ENCODE measurements around the gene VEZF1.

The VEZF1 gene

DNA sequence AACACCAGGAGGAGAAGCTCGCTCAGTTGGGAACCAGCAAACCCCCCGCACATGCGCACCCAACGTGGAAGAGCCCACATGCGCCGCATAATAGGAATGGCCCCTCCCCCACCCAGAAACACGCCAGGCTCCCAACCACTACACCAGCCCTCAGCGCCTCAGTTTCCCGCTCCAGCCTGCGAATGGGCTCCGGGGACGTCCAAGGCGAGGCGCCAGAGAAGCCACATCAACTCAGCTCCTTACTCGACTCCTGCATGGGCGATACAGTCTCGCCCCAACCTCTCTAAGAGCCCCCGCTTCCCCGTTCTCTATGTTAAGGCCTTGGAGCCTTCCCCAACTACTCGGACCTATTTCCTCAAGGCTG lies 18.5 kb upstream of the VEZF1 start:
- Histone ChIP-seq H3K27ac (ENCODE audit: low read length) (peak overlapping the region; percentile 98), H3K4me3 (ENCODE audit: low read depth in 1 of 2, low read length in 2 of 2) (peak overlapping the region; percentile 77), H3K36me3 (ENCODE audit: insufficient read depth, low read length) (peaks cover 54% of the 10 kb centered on the region), H3K4me1 (ENCODE audit: insufficient read depth, low read length) (peaks cover 51% of the 10 kb centered on the region), H4K20me1 (ENCODE audit: insufficient read depth, low read length) (peaks cover 47% of the 10 kb centered on the region), H3K9me3 (ENCODE audit: insufficient read depth, low read length, severe bottlenecking) (no peaks in the 10 kb centered on the region), H3K9ac (ENCODE audit: low read depth, low read length) (peak overlapping the region; percentile 97), H3K27me3 (ENCODE audit: insufficient read depth, low read length, poor library complexity) (no peaks in the 10 kb centered on the region), H3K4me2 (ENCODE audit: insufficient read depth, low read length) (peak overlapping the region; percentile 84), H3K79me2 (ENCODE audit: insufficient read depth, low read length) (peaks cover 60% of the 10 kb centered on the region), H2AFZ (ENCODE audit: low read depth, low read length) (peak overlapping the region; percentile 54)
- ATAC-seq (ENCODE audit: insufficient read depth, low read depth): peak; percentile 56
- TF ChIP-seq, protein P1, sequence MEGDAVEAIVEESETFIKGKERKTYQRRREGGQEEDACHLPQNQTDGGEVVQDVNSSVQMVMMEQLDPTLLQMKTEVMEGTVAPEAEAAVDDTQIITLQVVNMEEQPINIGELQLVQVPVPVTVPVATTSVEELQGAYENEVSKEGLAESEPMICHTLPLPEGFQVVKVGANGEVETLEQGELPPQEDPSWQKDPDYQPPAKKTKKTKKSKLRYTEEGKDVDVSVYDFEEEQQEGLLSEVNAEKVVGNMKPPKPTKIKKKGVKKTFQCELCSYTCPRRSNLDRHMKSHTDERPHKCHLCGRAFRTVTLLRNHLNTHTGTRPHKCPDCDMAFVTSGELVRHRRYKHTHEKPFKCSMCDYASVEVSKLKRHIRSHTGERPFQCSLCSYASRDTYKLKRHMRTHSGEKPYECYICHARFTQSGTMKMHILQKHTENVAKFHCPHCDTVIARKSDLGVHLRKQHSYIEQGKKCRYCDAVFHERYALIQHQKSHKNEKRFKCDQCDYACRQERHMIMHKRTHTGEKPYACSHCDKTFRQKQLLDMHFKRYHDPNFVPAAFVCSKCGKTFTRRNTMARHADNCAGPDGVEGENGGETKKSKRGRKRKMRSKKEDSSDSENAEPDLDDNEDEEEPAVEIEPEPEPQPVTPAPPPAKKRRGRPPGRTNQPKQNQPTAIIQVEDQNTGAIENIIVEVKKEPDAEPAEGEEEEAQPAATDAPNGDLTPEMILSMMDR (IDR thresholded peaks at IDR 0.05; ENCODE audit: borderline replicate concordance, extremely low read depth, low read length, poor library complexity, severe bottlenecking): no peak
- TF ChIP-seq EZH2 (IDR thresholded peaks at IDR 0.05; ENCODE audit: borderline replicate concordance, low read depth, low read length, severe bottlenecking): no peak
- DNase-seq: peak; percentile 80

DNA sequence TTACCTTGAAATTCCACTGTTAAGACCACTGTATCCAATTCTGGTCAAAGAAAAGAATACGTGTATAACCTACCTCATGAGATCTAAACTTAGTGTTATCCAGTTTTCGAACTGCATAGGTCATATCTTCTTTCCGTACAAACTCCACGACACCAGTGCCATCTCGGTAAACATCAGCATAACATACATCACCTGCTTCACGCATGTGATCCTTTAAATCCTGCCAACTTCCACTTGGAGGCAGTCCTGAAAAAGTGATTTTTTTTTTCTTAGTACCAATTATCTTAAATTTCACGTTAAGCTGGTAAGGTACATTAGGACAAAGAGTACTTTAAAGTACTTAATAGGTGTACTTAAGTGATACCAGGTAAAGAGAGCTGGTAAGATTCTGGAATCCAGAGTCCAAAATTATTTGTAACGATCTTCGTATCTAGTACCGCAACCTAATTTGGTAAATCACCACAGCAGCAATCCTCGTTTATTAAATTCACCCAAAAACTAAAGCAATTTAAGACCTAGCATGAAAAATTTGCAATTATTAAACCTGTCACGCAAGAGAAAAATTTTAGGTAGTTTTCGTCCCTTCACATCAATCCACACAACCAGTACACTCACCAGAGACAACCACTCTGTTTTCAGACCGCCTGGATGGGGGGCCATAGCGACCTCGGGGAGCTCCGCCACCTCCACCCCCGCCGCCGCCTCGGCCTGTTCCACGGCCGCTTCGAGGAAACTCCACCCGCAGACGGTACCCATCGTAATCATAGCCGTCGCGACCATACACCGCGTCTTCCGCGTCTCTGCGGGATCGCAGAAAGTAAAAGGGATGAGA lies 17.9 kb upstream of the VEZF1 start:
- H3K79me2 ChIP-seq (ENCODE audit: insufficient read depth, low read length): peaks cover 61% of the 10 kb centered on the region
- no peaks in the 10 kb centered on the region for H3K9me3 ChIP-seq (ENCODE audit: insufficient read depth, low read length, severe bottlenecking)
- no peaks in the 10 kb centered on the region for H3K27me3 ChIP-seq (ENCODE audit: insufficient read depth, low read length, poor library complexity)
- H3K27ac ChIP-seq (ENCODE audit: low read length): peak overlapping the region; percentile 98
- peaks cover 51% of the 10 kb centered on the region for H3K4me1 ChIP-seq (ENCODE audit: insufficient read depth, low read length)
- H3K4me3 ChIP-seq (ENCODE audit: low read depth in 1 of 2, low read length in 2 of 2): peak overlapping the region; percentile 77
- peaks cover 52% of the 10 kb centered on the region for H4K20me1 ChIP-seq (ENCODE audit: insufficient read depth, low read length)
- H2AFZ ChIP-seq (ENCODE audit: low read depth, low read length): peak overlapping the region; percentile 54; the same call in 1 of the 2 replicates
- H3K9ac ChIP-seq (ENCODE audit: low read depth, low read length): peak overlapping the region; percentile 97
- peaks cover 60% of the 10 kb centered on the region for H3K36me3 ChIP-seq (ENCODE audit: insufficient read depth, low read length)
- DNase-seq (no peak), ATAC-seq (ENCODE audit: insufficient read depth, low read depth) (no peak)
- H3K4me2 ChIP-seq (ENCODE audit: insufficient read depth, low read length): peak overlapping the region; percentile 84
- no peak for TF ChIP-seq EZH2 (IDR thresholded peaks at IDR 0.05; ENCODE audit: borderline replicate concordance, low read depth, low read length, severe bottlenecking)
- TF ChIP-seq, protein P1 (IDR thresholded peaks at IDR 0.05; ENCODE audit: borderline replicate concordance, extremely low read depth, low read length, poor library complexity, severe bottlenecking): no peak

DNA sequence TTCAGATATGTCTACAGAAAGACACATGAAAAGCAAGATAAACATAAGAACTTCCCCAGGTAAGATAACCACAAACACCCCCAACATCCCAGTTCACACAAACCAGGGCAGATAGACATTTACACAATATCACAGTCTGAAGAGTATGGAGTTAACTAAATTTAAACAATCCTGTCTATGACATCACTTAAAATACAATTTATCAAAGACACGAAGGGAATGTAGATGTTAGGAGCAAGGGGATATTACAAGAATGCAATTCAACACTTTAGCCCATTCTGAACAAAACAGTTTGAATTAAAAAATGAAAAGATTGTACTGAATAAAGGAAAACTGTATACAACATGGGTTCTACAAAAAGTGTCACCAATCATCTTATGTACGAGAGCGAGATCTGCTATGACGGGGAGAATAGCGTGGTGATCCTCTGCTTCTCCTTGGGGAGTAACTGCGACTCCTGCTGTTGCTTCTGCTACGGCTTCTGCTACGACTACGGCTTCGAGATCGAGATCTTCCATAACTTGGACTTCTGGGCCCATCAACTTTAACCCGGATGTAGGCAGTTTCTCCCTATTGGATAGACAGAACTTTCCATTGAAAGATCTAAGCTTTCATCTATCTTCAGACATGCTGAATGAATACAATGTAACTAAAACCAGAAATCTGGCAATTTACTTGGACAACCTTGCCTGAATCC lies 17.1 kb upstream of the VEZF1 start:
- H3K36me3 ChIP-seq (ENCODE audit: insufficient read depth, low read length): peaks cover 67% of the 10 kb centered on the region
- H4K20me1 ChIP-seq (ENCODE audit: insufficient read depth, low read length): peaks cover 58% of the 10 kb centered on the region
- H2AFZ ChIP-seq (ENCODE audit: low read depth, low read length): no peak overlapping the region
- H3K4me2 ChIP-seq (ENCODE audit: insufficient read depth, low read length): peak overlapping the region; percentile 84
- no peaks in the 10 kb centered on the region for H3K9me3 ChIP-seq (ENCODE audit: insufficient read depth, low read length, severe bottlenecking)
- H3K4me1 ChIP-seq (ENCODE audit: insufficient read depth, low read length): peaks cover 51% of the 10 kb centered on the region
- no peak for ATAC-seq (ENCODE audit: insufficient read depth, low read depth)
- TF ChIP-seq, protein P1 (IDR thresholded peaks at IDR 0.05; ENCODE audit: borderline replicate concordance, extremely low read depth, low read length, poor library complexity, severe bottlenecking): no peak
- peak overlapping the region; percentile 97 for H3K9ac ChIP-seq (ENCODE audit: low read depth, low read length)
- no peaks in the 10 kb centered on the region for H3K27me3 ChIP-seq (ENCODE audit: insufficient read depth, low read length, poor library complexity)
- no peak for DNase-seq
- H3K4me3 ChIP-seq (ENCODE audit: low read depth in 1 of 2, low read length in 2 of 2): peak overlapping the region; percentile 77; a peak in 3 of 4 replicates
- H3K27ac ChIP-seq (ENCODE audit: low read length): peak overlapping the region; percentile 98
- peaks cover 61% of the 10 kb centered on the region for H3K79me2 ChIP-seq (ENCODE audit: insufficient read depth, low read length)
